Progenitor cell of endocrine pancreas (in vitro differentiated cells): ENCODE data around the gene RAI1. TPM values are rescaled to one million over a fixed set of nuclear protein-coding genes. Genes with fewer than 3 reads are reported as not detected.

Experiments used
- DNase-seq: peaks from one replicate; pipeline ENCODE4 v3.0.0; 2021; ENCODE audit warnings: low spot score; ENCODE audit not compliant: unreplicated experiment
- H3K27ac Mint-ChIP-seq: 2 replicates; pipeline ENCODE4 v1.8.0; 2021; ENCODE audit warnings: mild to moderate bottlenecking, moderate library complexity, mixed read lengths
- H3K27me3 Mint-ChIP-seq: 2 replicates; pipeline ENCODE4 v1.8.0; 2021; ENCODE audit warnings: mixed read lengths
- H3K36me3 Mint-ChIP-seq: 2 replicates; pipeline ENCODE4 v1.8.0; 2022; ENCODE audit warnings: mixed read lengths; ENCODE audit not compliant: insufficient read depth
- H3K4me1 Mint-ChIP-seq: 2 replicates; pipeline ENCODE4 v1.8.0; 2021; ENCODE audit warnings: low read depth, mixed read lengths
- H3K4me3 Mint-ChIP-seq: 2 replicates; pipeline ENCODE4 v1.8.0; 2021; ENCODE audit warnings: low read depth, mild to moderate bottlenecking, moderate library complexity, mixed read lengths
- H3K9me3 Mint-ChIP-seq: 2 replicates; pipeline ENCODE4 v1.8.0; 2021; ENCODE audit warnings: low read depth, mixed read lengths
- CTCF ChIP-seq: fragments of 200-600 bp; sonication (generic); IDR thresholded peaks from one replicate; pipeline ENCODE4 v1.5.0; 2021; ENCODE audit warnings: antibody characterized with exemption, mild to moderate bottlenecking; ENCODE audit not compliant: unreplicated experiment
- total RNA-seq: library from RNA; stranded (reverse); gene quantifications from 2 replicates; pipeline ENCODE4 v1.2.1, GENCODE V29; 2021

Gene RAI1
- total RNA-seq, 1 donor from 2014 or later = 75.0 TPM

GRCh38 chr17:17813055-17813724 is 131.9 kb downstream of the RAI1 start:
- Mint-ChIP-seq H3K27ac (no peak overlapping the region), H3K27me3 (peaks cover 3% of the 10 kb centered on the region), H3K9me3 (no peaks in the 10 kb centered on the region), H3K4me1 (peaks cover 13% of the 10 kb centered on the region), H3K36me3 (peaks cover 4% of the 10 kb centered on the region), H3K4me3 (no peak overlapping the region)
- DNase-seq = no peak
- no peak for TF ChIP-seq CTCF

- Mint-ChIP-seq H3K9me3 (no peaks in the 10 kb centered on the region), H3K27me3 (peaks cover 1% of the 10 kb centered on the region), H3K4me3 (no peak overlapping the region), H3K36me3 (peaks cover 8% of the 10 kb centered on the region), H3K4me1 (peaks cover 12% of the 10 kb centered on the region), H3K27ac (no peak overlapping the region)
- TF ChIP-seq CTCF = no peak
- DNase-seq = no peak
Observed at GRCh38 chr17:17813725-17814095, 132.5 kb downstream of the RAI1 start.

- no peaks in the 10 kb centered on the region for H3K27me3 Mint-ChIP-seq
- no peak overlapping the region for H3K4me3 Mint-ChIP-seq
- H3K4me1 Mint-ChIP-seq = peaks cover 11% of the 10 kb centered on the region
- no peak for TF ChIP-seq CTCF
- peak overlapping the region; percentile 62 for H3K27ac Mint-ChIP-seq
- H3K36me3 Mint-ChIP-seq = peaks cover 10% of the 10 kb centered on the region
- no peak for DNase-seq
- no peaks in the 10 kb centered on the region for H3K9me3 Mint-ChIP-seq
Observed at GRCh38 chr17:17814162-17815061, 133.2 kb downstream of the RAI1 start.

GRCh38 chr17:17815062-17815406 is 133.8 kb downstream of the RAI1 start:
- Mint-ChIP-seq H3K36me3 (peaks cover 10% of the 10 kb centered on the region), H3K27me3 (no peaks in the 10 kb centered on the region), H3K9me3 (no peaks in the 10 kb centered on the region), H3K27ac (peak overlapping the region; percentile 49), H3K4me3 (no peak overlapping the region), H3K4me1 (peaks cover 11% of the 10 kb centered on the region)
- no peak for TF ChIP-seq CTCF
- no peak for DNase-seq

- DNase-seq = no peak
- H3K27me3 Mint-ChIP-seq = no peaks in the 10 kb centered on the region
- H3K9me3 Mint-ChIP-seq = no peaks in the 10 kb centered on the region
- H3K4me3 Mint-ChIP-seq = no peak overlapping the region
- peak overlapping the region; percentile 34 for H3K27ac Mint-ChIP-seq
- peaks cover 10% of the 10 kb centered on the region for H3K36me3 Mint-ChIP-seq
- no peak for TF ChIP-seq CTCF
- H3K4me1 Mint-ChIP-seq = peaks cover 10% of the 10 kb centered on the region
Observed at GRCh38 chr17:17815436-17816200, 134.4 kb downstream of the RAI1 start.
